ENCODE measurements around the gene TERC. TPM values are rescaled to one million over a fixed set of nuclear protein-coding genes. Genes with fewer than 3 reads are reported as not detected.
"Not testable (repeated sequence)": the region's sequence is repeated elsewhere in the genome, so short reads cannot be mapped to it uniquely, and the experiment has no call there.

TERC gene
- total RNA-seq, 3 donors from 2014 or later: 125 to 194 (median 179) TPM

- no peak for DNase-seq (ENCODE audit: low spot score in 2 of 2)
- H3K9me3 ChIP-seq: no peaks in the 10 kb centered on the region
These were observed 42.1 kb downstream of the TERC start for GRCh38 chr3:169722724-169723123.

DNA sequence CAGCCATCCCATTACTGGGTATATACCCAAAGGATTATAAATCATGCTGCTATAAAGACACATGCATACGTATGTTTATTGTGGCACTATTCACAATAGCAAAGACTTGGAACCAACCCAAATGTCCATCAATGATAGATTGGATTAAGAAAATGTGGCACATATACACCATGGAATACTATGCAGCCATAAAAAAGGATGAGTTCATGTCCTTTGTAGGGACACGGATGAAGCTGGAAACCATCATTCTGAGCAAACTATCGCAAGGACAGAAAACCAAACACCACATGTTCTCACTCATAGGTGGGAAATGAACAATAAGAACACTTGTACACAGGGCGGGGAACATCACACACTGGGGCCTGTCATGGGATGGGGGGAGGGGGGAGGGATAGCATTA is 46.4 kb downstream of the TERC start:
- not testable (repeated sequence) for H3K4me3 ChIP-seq; DNase-seq (ENCODE audit: low spot score in 2 of 2); H3K27ac ChIP-seq; H3K9me3 ChIP-seq; H3K36me3 ChIP-seq; H3K4me1 ChIP-seq; H3K27me3 ChIP-seq
- intact Hi-C loops (cut with DNase I; ENCODE audit: low total_unique reads): loop anchor here (10.0 kb wide), 1 partner anchor 1206 kb away; no protein-coding TSS in a partner anchor

More at GRCh38 chr3:169722724-169723123, 42.1 kb downstream of the TERC start:
- no peaks in the 10 kb centered on the region for H3K4me1 ChIP-seq
- no peak overlapping the region for H3K4me3 ChIP-seq
- no peaks in the 10 kb centered on the region for H3K27me3 ChIP-seq
- intact Hi-C loops (cut with DNase I; ENCODE audit: low total_unique reads): no loop called here
- no peak for TF ChIP-seq CTCF (IDR thresholded peaks at IDR 0.05)
- TF ChIP-seq POLR2A (IDR thresholded peaks at IDR 0.05): no peak
- TF ChIP-seq POLR2AphosphoS5 (IDR thresholded peaks at IDR 0.05): no peak
- no peak overlapping the region for H3K27ac ChIP-seq
- no peaks in the 10 kb centered on the region for H3K36me3 ChIP-seq

Other genes with a start within 250 kb of the TERC start
- gene MECOM, start 101.3 kb downstream of the TERC start, total RNA-seq: 10 to 100 TPM in 2 of 3 donors, 1 to 10 TPM in 1; 7.5 to 21.6 (median 13.9) TPM
- gene ACTRT3, start 4.5 kb upstream of the TERC start, total RNA-seq: 1 to 10 TPM; 1.5 to 4.6 (median 3.3) TPM
- 10 to 100 TPM; 16.0 to 29.0 (median 18.7) TPM for gene MYNN, start 8.3 kb upstream of the TERC start, total RNA-seq
- gene LRRIQ4, start 47.8 kb upstream of the TERC start, total RNA-seq: under 1 TPM in 1 of 3 donors, not detected in 2; 0.15 TPM
- gene LRRC34, start 47.8 kb upstream of the TERC start, total RNA-seq: 1 to 10 TPM; 1.0 to 6.4 (median 4.9) TPM
- gene LRRC31, start 104.9 kb upstream of the TERC start, total RNA-seq: 1 to 10 TPM in 1 of 3 donors, under 1 TPM in 1, not detected in 1; 0.29 to 7.5 TPM
- under 1 TPM in 1 of 3 donors, not detected in 2; under 0.01 TPM for gene SAMD7, start 146.5 kb upstream of the TERC start, total RNA-seq
- 100 to 1,000 TPM in 1 of 3 donors, 10 to 100 TPM in 2; 55.1 to 101 (median 56.1) TPM for gene SEC62, start 201.7 kb upstream of the TERC start, total RNA-seq

Measured in breast epithelium (tissue), 4 donors.